MM.1S (cell line): ENCODE results near the gene TTC39C.
"Not testable (repeated sequence)": the region's sequence is repeated elsewhere in the genome, so short reads cannot be mapped to it uniquely, and the experiment has no call there.

Source experiments
- DNase-seq: peaks from one replicate; pipeline ENCODE4 v3.0.0-alpha.2; 2015
- H2AFZ ChIP-seq: fragments of 300-600 bp; sonication (generic); 2 replicates; pipeline ENCODE4 v1.6.0; 2016; ENCODE audit warnings: antibody characterized with exemption, low read length
- H3F3A ChIP-seq: fragments of 300-600 bp; sonication (generic); 2 replicates; pipeline ENCODE4 v1.6.1; 2016; ENCODE audit warnings: mild to moderate bottlenecking, antibody characterized with exemption, low read length, moderate library complexity, mixed read lengths; ENCODE audit not compliant: insufficient read depth
- H3K27ac ChIP-seq: fragments of 300-600 bp; sonication (generic); 2 replicates; pipeline ENCODE4 v1.5.1; 2016; ENCODE audit warnings: mild to moderate bottlenecking, low read length
- H3K27me3 ChIP-seq: fragments of 300-600 bp; sonication (generic); replicated peaks from 2 replicates; pipeline ENCODE4 v1.6.0; 2016; ENCODE audit warnings: low read length; ENCODE audit not compliant: insufficient read depth
- H3K36me3 ChIP-seq: fragments of 300-600 bp; sonication (generic); replicated peaks from 2 replicates; pipeline ENCODE4 v1.6.1; 2016; ENCODE audit warnings: mild to moderate bottlenecking, low read length, mixed read lengths; ENCODE audit not compliant: insufficient read depth
- H3K4me1 ChIP-seq: fragments of 300-600 bp; sonication (generic); 2 replicates; pipeline ENCODE4 v1.6.1; 2016; ENCODE audit warnings: low read length, mixed read lengths
- H3K4me2 ChIP-seq: fragments of 300-600 bp; sonication (generic); 2 replicates; pipeline ENCODE4 v1.6.0; 2016; ENCODE audit warnings: low read depth, low read length
- H3K4me3 ChIP-seq: fragments of 300-600 bp; sonication (generic); 2 replicates; pipeline ENCODE4 v1.5.1; 2016; ENCODE audit warnings: low read length, mixed read lengths
- H3K79me2 ChIP-seq: fragments of 300-600 bp; sonication (generic); 2 replicates; pipeline ENCODE4 v1.6.1; 2016; ENCODE audit warnings: mixed run types, low read length, mixed read lengths
- H3K9ac ChIP-seq: fragments of 300-600 bp; sonication (generic); 2 replicates; pipeline ENCODE4 v1.6.1; 2016; ENCODE audit warnings: low read length, mixed read lengths
- H3K9me2 ChIP-seq: fragments of 300-600 bp; sonication (generic); replicated peaks from 2 replicates; pipeline ENCODE4 v1.6.1; 2016; ENCODE audit warnings: mild to moderate bottlenecking, low read length, mixed read lengths; ENCODE audit not compliant: insufficient read depth
- H3K9me3 ChIP-seq: fragments of 300-600 bp; sonication (generic); replicated peaks from 2 replicates; pipeline ENCODE4 v1.6.1; 2016; ENCODE audit warnings: mild to moderate bottlenecking, low read length, mixed read lengths; ENCODE audit not compliant: insufficient read depth
- H4K20me1 ChIP-seq: fragments of 300-600 bp; sonication (generic); 2 replicates; pipeline ENCODE4 v1.6.1; 2016; ENCODE audit warnings: mild to moderate bottlenecking, low read length, moderate library complexity, mixed read lengths; ENCODE audit not compliant: insufficient read depth
- EZH2 ChIP-seq: fragments of 300-600 bp; sonication (generic); optimal IDR thresholded peaks from 2 replicates; pipeline ENCODE3; 2017; ENCODE audit warnings: low read depth, mild to moderate bottlenecking, antibody characterized with exemption, low read length, mixed read lengths
- EZH2phosphoT487 ChIP-seq: fragments of 300-600 bp; sonication (generic); IDR thresholded peaks from 2 replicates; pipeline ENCODE4 v1.6.1; 2018; ENCODE audit warnings: antibody characterized with exemption, low read length
- TF ChIP-seq, protein P1 (sequence below): fragments of 300-600 bp; sonication (generic); IDR thresholded peaks from 2 replicates; pipeline ENCODE4 v1.5.1; 2016; ENCODE audit warnings: antibody characterized with exemption, low read length, mixed read lengths

TTC39C gene

GRCh38 chr18:24073791-24074190, 59.2 kb downstream of the TTC39C start:
- Histone ChIP-seq H2AFZ (no peak overlapping the region), H4K20me1 (no peaks in the 10 kb centered on the region), H3K4me1 (no peaks in the 10 kb centered on the region), H3K4me3 (no peak overlapping the region), H3K9me3 (no peaks in the 10 kb centered on the region), H3K9me2 (no peaks in the 10 kb centered on the region), H3K27me3 (no peaks in the 10 kb centered on the region), H3K9ac (no peak overlapping the region), H3K27ac (no peak overlapping the region), H3K36me3 (no peaks in the 10 kb centered on the region), H3K79me2 (no peaks in the 10 kb centered on the region), H3K4me2 (no peak overlapping the region), H3F3A (no peaks in the 10 kb centered on the region)
- TF ChIP-seq EZH2: no peak
- TF ChIP-seq, protein P1, sequence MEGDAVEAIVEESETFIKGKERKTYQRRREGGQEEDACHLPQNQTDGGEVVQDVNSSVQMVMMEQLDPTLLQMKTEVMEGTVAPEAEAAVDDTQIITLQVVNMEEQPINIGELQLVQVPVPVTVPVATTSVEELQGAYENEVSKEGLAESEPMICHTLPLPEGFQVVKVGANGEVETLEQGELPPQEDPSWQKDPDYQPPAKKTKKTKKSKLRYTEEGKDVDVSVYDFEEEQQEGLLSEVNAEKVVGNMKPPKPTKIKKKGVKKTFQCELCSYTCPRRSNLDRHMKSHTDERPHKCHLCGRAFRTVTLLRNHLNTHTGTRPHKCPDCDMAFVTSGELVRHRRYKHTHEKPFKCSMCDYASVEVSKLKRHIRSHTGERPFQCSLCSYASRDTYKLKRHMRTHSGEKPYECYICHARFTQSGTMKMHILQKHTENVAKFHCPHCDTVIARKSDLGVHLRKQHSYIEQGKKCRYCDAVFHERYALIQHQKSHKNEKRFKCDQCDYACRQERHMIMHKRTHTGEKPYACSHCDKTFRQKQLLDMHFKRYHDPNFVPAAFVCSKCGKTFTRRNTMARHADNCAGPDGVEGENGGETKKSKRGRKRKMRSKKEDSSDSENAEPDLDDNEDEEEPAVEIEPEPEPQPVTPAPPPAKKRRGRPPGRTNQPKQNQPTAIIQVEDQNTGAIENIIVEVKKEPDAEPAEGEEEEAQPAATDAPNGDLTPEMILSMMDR: no peak
- TF ChIP-seq EZH2phosphoT487: no peak
- no peak for DNase-seq

GRCh38 chr18:24074757-24075156, 60.2 kb downstream of the TTC39C start:
- not testable (repeated sequence) for H3K9me3 ChIP-seq, H3K27ac ChIP-seq, H3K27me3 ChIP-seq, H3F3A ChIP-seq, H3K4me1 ChIP-seq, H3K36me3 ChIP-seq, H3K9ac ChIP-seq, H3K4me3 ChIP-seq, DNase-seq, H3K79me2 ChIP-seq, H4K20me1 ChIP-seq, H2AFZ ChIP-seq, H3K4me2 ChIP-seq, H3K9me2 ChIP-seq

GRCh38 chr18:24075767-24076597, 61.4 kb downstream of the TTC39C start:
- no peak overlapping the region for H3K4me2 ChIP-seq
- H3K36me3 ChIP-seq: no peaks in the 10 kb centered on the region
- no peak overlapping the region for H3K27ac ChIP-seq
- H3K4me3 ChIP-seq: no peak overlapping the region
- no peaks in the 10 kb centered on the region for H3K9me2 ChIP-seq
- no peaks in the 10 kb centered on the region for H3K4me1 ChIP-seq
- TF ChIP-seq, protein P1: no peak
- TF ChIP-seq EZH2phosphoT487: no peak
- no peak overlapping the region for H3K9ac ChIP-seq
- H3K9me3 ChIP-seq: no peaks in the 10 kb centered on the region
- no peaks in the 10 kb centered on the region for H3K27me3 ChIP-seq
- no peak for DNase-seq
- no peak overlapping the region for H2AFZ ChIP-seq
- no peaks in the 10 kb centered on the region for H4K20me1 ChIP-seq
- H3K79me2 ChIP-seq: no peaks in the 10 kb centered on the region
- no peaks in the 10 kb centered on the region for H3F3A ChIP-seq

DNA sequence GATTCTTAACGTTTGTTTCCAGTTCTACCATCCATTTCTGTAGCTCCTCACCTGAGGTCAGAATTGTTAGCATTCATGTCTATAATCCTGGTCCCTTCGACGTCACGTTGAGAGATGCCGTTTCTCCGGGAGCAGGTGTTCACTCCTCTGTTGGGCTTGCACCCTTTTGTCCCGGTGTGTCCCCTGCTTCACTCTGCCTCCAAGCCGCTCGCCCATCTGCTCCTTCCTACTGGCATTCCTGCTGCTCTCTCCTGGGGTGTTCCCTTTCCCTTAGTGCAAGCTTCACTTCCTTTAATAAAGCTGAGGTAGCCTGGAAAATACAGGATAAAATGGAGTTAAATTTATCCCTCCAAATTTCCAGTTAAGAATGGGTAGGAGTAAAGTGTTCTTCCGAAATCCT, 62.4 kb downstream of the TTC39C start:
- Histone ChIP-seq H3K4me2 (no peak overlapping the region), H3K4me1 (no peaks in the 10 kb centered on the region), H4K20me1 (no peaks in the 10 kb centered on the region), H2AFZ (no peak overlapping the region), H3K4me3 (no peak overlapping the region), H3K9me2 (no peaks in the 10 kb centered on the region), H3K36me3 (no peaks in the 10 kb centered on the region), H3K27me3 (no peaks in the 10 kb centered on the region), H3K79me2 (no peaks in the 10 kb centered on the region), H3F3A (no peaks in the 10 kb centered on the region), H3K9ac (no peak overlapping the region), H3K27ac (no peak overlapping the region), H3K9me3 (no peaks in the 10 kb centered on the region)
- no peak for TF ChIP-seq EZH2
- TF ChIP-seq EZH2phosphoT487: no peak
- TF ChIP-seq, protein P1: no peak
- no peak for DNase-seq
